OCI-LY3 (cell line): ENCODE measurements around the gene CREBZF.

Experiments used
- CTCF ChIP-seq: fragments of 200-600, 300-600 bp; sonication (generic); IDR thresholded peaks from 2 replicates; pipeline ENCODE4 v1.5.1; 2014; ENCODE audit warnings: antibody characterized with exemption, low read length, low read depth
- EZH2phosphoT487 ChIP-seq: fragments of 200-600 bp; shearing (Covaris generic); IDR thresholded peaks from 2 replicates; pipeline ENCODE4 v1.6.1; 2018; ENCODE audit warnings: antibody characterized with exemption, mixed run types, low read depth

GRCh38 chr11:85679576-85679975 lies 14.6 kb upstream of the CREBZF start:
- no peak for TF ChIP-seq CTCF
- no peak for TF ChIP-seq EZH2phosphoT487
